Glutamatergic neuron (in vitro differentiated cells): ENCODE measurements around the gene KCTD10. TPM values are rescaled to one million over a fixed set of nuclear protein-coding genes. Genes with fewer than 3 reads are reported as not detected.

Experiments used
- DNase-seq: peaks from one replicate; pipeline ENCODE4 v3.0.0; 2022
- H3K27ac Mint-ChIP-seq: one replicate; pipeline ENCODE4 v1.8.0; 2020; ENCODE audit warnings: mild to moderate bottlenecking, mixed read lengths, inconsistent platforms; ENCODE audit not compliant: unreplicated experiment
- H3K27me3 Mint-ChIP-seq: one replicate; pipeline ENCODE4 v1.8.0; 2020; ENCODE audit warnings: mild to moderate bottlenecking, moderate library complexity, mixed read lengths, inconsistent platforms; ENCODE audit not compliant: unreplicated experiment
- H3K36me3 Mint-ChIP-seq: one replicate; pipeline ENCODE4 v1.8.0; 2020; ENCODE audit warnings: mild to moderate bottlenecking, mixed read lengths, inconsistent platforms; ENCODE audit not compliant: unreplicated experiment
- H3K4me1 Mint-ChIP-seq: one replicate; pipeline ENCODE4 v1.8.0; 2020; ENCODE audit warnings: mild to moderate bottlenecking, low read depth, mixed read lengths, inconsistent platforms; ENCODE audit not compliant: unreplicated experiment
- H3K4me3 Mint-ChIP-seq: one replicate; pipeline ENCODE4 v1.8.0; 2020; ENCODE audit warnings: mild to moderate bottlenecking, mixed read lengths, inconsistent platforms; ENCODE audit not compliant: unreplicated experiment
- H3K9me3 Mint-ChIP-seq: one replicate; pipeline ENCODE4 v1.8.0; 2020; ENCODE audit warnings: mild to moderate bottlenecking, moderate library complexity, mixed read lengths, inconsistent platforms; ENCODE audit not compliant: unreplicated experiment
- total RNA-seq: library from RNA; stranded (reverse); fragmentation: NEBNext Ultra II Directional; extraction: Animal tissue kit (Norgen Biotek cat#: 25700); gene quantifications from one replicate; pipeline ENCODE4 v1.2.1, GENCODE V29; 2021; ENCODE audit not compliant: unreplicated experiment
- TF ChIP-seq, protein P1 (sequence below): fragments of 200-600 bp; sonication (generic); IDR thresholded peaks from one replicate; pipeline ENCODE4 v1.5.0; 2021; ENCODE audit not compliant: partially characterized antibody, unreplicated experiment

The KCTD10 gene
- total RNA-seq, 1 donor from 2014 or later: 95.2 TPM

DNA sequence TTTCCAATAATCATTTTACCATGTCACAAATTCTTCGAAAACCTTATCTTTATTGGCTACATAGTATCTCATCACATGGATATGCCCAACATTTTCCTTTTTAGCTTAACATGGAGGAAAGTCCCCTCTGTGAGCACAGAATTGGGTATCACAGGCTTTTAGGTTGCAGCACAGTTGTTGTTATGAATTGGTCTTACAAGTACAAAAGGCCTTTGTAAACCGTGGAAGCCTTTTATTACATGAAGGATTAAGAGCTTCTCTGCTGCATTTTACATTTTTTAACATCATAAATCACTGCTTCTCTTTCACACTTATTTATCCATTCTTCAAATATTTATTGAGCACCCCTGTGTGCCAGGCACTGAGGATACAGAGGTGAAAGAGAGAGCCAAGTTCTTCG is 26.5 kb upstream of the KCTD10 start:
- Mint-ChIP-seq H3K27ac (no peak overlapping the region), H3K27me3 (peaks cover 4% of the 10 kb centered on the region), H3K36me3 (no peaks in the 10 kb centered on the region), H3K9me3 (no peaks in the 10 kb centered on the region), H3K4me3 (no peak overlapping the region), H3K4me1 (peaks cover 16% of the 10 kb centered on the region)
- TF ChIP-seq, protein P1, sequence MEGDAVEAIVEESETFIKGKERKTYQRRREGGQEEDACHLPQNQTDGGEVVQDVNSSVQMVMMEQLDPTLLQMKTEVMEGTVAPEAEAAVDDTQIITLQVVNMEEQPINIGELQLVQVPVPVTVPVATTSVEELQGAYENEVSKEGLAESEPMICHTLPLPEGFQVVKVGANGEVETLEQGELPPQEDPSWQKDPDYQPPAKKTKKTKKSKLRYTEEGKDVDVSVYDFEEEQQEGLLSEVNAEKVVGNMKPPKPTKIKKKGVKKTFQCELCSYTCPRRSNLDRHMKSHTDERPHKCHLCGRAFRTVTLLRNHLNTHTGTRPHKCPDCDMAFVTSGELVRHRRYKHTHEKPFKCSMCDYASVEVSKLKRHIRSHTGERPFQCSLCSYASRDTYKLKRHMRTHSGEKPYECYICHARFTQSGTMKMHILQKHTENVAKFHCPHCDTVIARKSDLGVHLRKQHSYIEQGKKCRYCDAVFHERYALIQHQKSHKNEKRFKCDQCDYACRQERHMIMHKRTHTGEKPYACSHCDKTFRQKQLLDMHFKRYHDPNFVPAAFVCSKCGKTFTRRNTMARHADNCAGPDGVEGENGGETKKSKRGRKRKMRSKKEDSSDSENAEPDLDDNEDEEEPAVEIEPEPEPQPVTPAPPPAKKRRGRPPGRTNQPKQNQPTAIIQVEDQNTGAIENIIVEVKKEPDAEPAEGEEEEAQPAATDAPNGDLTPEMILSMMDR: no peak
- DNase-seq: no peak

DNA sequence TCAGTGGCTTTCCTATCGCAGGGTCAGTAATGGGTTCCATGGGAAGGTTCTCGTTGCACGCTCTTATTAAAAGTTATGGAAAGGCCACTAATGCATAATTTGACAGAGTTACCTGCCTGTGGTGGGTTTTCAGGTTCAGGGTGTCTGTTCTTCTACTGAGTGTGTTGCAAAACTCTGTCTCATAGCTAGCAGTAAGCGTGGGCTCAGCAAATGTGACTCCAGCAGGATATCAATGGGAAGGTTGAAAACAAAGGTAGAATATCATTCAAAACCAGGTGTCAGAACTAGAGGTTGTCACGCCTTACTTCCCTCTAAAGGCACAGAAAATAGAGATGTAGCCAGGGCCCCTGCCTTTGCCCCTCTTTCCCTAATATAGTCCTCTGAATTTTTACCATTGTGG is 25.2 kb upstream of the KCTD10 start:
- DNase-seq: no peak
- H3K9me3 Mint-ChIP-seq: no peaks in the 10 kb centered on the region
- no peaks in the 10 kb centered on the region for H3K36me3 Mint-ChIP-seq
- H3K4me3 Mint-ChIP-seq: no peak overlapping the region
- TF ChIP-seq, protein P1: no peak
- peaks cover 16% of the 10 kb centered on the region for H3K4me1 Mint-ChIP-seq
- no peak overlapping the region for H3K27ac Mint-ChIP-seq
- H3K27me3 Mint-ChIP-seq: peaks cover 4% of the 10 kb centered on the region

DNA sequence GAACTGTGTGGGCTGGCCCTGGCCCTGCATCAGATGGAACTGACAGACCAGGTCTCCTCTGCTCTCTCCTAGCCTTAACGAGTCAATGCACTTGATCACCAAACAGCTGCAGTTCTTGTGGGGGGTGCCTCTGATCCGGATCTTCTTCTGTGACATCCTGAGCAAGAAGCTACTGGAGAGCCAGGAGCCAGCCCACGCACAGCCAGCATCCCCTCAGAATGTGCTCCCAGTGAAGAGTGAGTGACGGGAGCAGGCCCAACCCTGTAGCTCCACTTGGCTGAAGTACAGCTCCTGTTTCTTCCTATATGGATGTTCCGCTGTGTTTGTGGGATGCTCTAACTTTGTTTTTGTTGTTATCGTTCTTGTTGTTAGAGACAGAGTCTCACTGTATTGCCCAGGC is 24.2 kb upstream of the KCTD10 start:
- Mint-ChIP-seq H3K27ac (no peak overlapping the region), H3K4me3 (no peak overlapping the region), H3K27me3 (peaks cover 4% of the 10 kb centered on the region), H3K4me1 (peaks cover 16% of the 10 kb centered on the region), H3K36me3 (no peaks in the 10 kb centered on the region), H3K9me3 (no peaks in the 10 kb centered on the region)
- no peak for DNase-seq
- TF ChIP-seq, protein P1: no peak

DNA sequence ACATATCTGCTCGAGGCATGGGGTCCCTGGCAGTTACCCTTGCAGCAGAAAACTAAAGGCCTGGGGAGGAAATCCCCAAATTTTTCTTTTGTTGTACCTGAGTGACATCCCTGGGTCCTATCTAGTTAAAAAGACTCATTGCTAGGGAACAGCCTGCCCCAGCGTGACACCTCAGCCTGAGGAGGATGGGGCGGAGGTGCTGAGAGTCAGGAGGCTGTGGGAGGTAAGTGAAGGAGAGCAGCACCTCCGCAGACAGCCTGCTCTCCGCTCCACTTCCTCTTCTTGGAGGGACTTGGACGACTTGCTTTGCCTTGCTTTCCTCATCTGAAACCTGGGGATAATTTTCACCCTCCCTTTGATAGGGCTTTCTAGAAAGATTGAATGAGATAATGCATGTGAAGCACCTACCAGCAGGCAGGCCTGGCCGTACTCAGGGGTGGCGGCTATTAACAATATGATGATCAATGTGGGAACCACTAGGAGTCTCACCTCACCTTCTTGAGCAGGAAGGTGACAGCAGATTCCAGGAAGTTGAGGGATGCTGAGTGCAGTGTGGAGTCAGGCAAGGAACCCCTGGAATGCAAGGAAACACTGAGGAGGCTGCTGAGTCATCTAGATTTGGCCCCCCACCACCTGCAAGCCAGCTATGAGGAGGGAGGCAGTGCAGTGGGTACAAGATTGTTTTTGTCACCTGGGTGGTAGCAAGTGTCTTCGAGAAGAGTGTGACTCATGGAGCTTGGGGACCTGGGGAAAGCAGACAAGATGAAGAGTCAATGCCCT is 23.5 kb upstream of the KCTD10 start:
- TF ChIP-seq, protein P1: no peak
- no peaks in the 10 kb centered on the region for H3K9me3 Mint-ChIP-seq
- H3K4me1 Mint-ChIP-seq: peaks cover 16% of the 10 kb centered on the region
- no peak overlapping the region for H3K27ac Mint-ChIP-seq
- no peak overlapping the region for H3K4me3 Mint-ChIP-seq
- DNase-seq: no peak
- peaks cover 4% of the 10 kb centered on the region for H3K27me3 Mint-ChIP-seq
- H3K36me3 Mint-ChIP-seq: peaks cover 6% of the 10 kb centered on the region

DNA sequence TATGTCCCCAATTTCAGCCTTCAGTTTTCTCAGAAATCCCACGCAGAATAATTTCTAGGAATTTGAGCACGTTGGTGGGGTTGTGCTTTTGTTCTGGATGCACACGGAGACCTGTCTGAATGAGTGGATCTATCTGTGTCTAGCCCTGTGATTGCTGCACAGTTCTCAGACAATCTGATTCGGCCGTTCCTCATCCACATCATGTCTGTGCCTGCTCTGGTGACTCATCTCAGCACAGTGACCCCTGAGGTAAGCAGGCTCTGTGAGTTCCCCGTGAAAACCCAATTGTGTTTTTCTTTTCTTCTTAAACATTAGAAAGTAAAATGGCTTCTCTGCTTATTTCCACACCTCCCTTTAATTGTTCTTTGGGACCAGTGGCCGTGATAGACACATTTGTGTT is 20.6 kb upstream of the KCTD10 start:
- peaks cover 1% of the 10 kb centered on the region for H3K27me3 Mint-ChIP-seq
- H3K27ac Mint-ChIP-seq: no peak overlapping the region
- TF ChIP-seq, protein P1: no peak
- DNase-seq: no peak
- no peak overlapping the region for H3K4me3 Mint-ChIP-seq
- no peaks in the 10 kb centered on the region for H3K9me3 Mint-ChIP-seq
- peaks cover 1% of the 10 kb centered on the region for H3K4me1 Mint-ChIP-seq
- H3K36me3 Mint-ChIP-seq: peaks cover 13% of the 10 kb centered on the region
